K562 (cell line): ENCODE data around the gene RASSF7. TPM values are rescaled to one million over a fixed set of nuclear protein-coding genes. Genes with fewer than 3 reads are reported as not detected.

Source experiments
- ARID1B ChIP-seq: fragments of 450-650 bp; IDR thresholded peaks from 2 replicates; pipeline ENCODE4 v1.6.1; 2016; ENCODE audit warnings: antibody characterized with exemption, mild to moderate bottlenecking, inconsistent platforms
- ATF7 ChIP-seq: fragments of 450-650 bp; IDR thresholded peaks from 2 replicates; pipeline ENCODE4 v1.7.1; 2014; ENCODE audit warnings: mild to moderate bottlenecking, moderate library complexity
- BACH1 ChIP-seq: fragments of 200-800 bp; sonication (Bioruptor generic); IDR thresholded peaks from 2 replicates; pipeline ENCODE4 v1.6.1; 2016; ENCODE audit warnings: missing genetic modification characterization, missing compliant biosample characterization
- CREB1 ChIP-seq, 2 experiments: sonication (generic) in 1 of 2; formaldehyde crosslinking in 1 of 2; IDR thresholded peaks; 2 replicates each; pipeline versions ENCODE4 v1.6.1 to v1.8.0; 2012 to 2022; ENCODE audit warnings: inconsistent platforms in 1 of 2, mild to moderate bottlenecking in 1 of 2, missing genetic modification reagents in 1 of 2, moderate library complexity in 1 of 2
- ETV5 ChIP-seq: sonication (generic); formaldehyde crosslinking; IDR thresholded peaks from 2 replicates; pipeline ENCODE4 v1.4.0; 2020; ENCODE audit warnings: low read depth, mild to moderate bottlenecking, missing genetic modification reagents
- IRF9 ChIP-seq: fragments of 450-650 bp; IDR thresholded peaks from 2 replicates; pipeline ENCODE4 v1.6.1; 2016; ENCODE audit warnings: missing biosample characterization, missing genetic modification characterization
- MCM5 ChIP-seq: fragments of 450-650 bp; IDR thresholded peaks from 2 replicates; pipeline ENCODE4 v1.6.1; 2016; ENCODE audit warnings: low read depth
- MEIS2 ChIP-seq: fragments of 450-650 bp; IDR thresholded peaks from 2 replicates; pipeline ENCODE4 v1.6.1; 2014; ENCODE audit warnings: mild to moderate bottlenecking; ENCODE audit not compliant: partially characterized antibody
- NFATC3 ChIP-seq: fragments of 450-650 bp; IDR thresholded peaks from 2 replicates; pipeline ENCODE4 v1.6.1; 2017; ENCODE audit warnings: mild to moderate bottlenecking
- RAD51 ChIP-seq: fragments of 450-650 bp; IDR thresholded peaks from 2 replicates; pipeline ENCODE4 v1.7.1; 2016; ENCODE audit warnings: low read depth, mild to moderate bottlenecking, borderline replicate concordance
- TBP ChIP-seq: optimal IDR thresholded peaks from 2 replicates; pipeline ENCODE3; 2011; ENCODE audit warnings: low read depth, low read length, improper control_type of control experiment
- THAP7 ChIP-seq: fragments of 250-450 bp; sonication (Bioruptor Pico); IDR thresholded peaks from 2 replicates; pipeline ENCODE4 v1.5.0; 2021
- YBX1 ChIP-seq: fragments of 450-650 bp; IDR thresholded peaks from 2 replicates; pipeline ENCODE4 v1.7.1; 2016; ENCODE audit warnings: mild to moderate bottlenecking
- ZBTB7A ChIP-seq: IDR thresholded peaks from 2 replicates; pipeline ENCODE4 v1.6.1; 2011; ENCODE audit warnings: low read depth, mild to moderate bottlenecking, low read length, moderate library complexity, borderline replicate concordance; ENCODE audit not compliant: control insufficient read depth
- ZFP91 ChIP-seq: sonication (generic); formaldehyde crosslinking; IDR thresholded peaks from 2 replicates; pipeline ENCODE4 v1.8.0; 2022; ENCODE audit warnings: mild to moderate bottlenecking, missing genetic modification reagents
- ZNF263 ChIP-seq: sonication (generic); formaldehyde crosslinking; IDR thresholded peaks from 2 replicates; pipeline ENCODE4 v1.8.0; 2022; ENCODE audit warnings: mild to moderate bottlenecking, missing genetic modification reagents, borderline replicate concordance
- ZNF436 ChIP-seq: fragments of 250-450, 450-650 bp; sonication (Bioruptor Pico); formaldehyde crosslinking; IDR thresholded peaks from 2 replicates; pipeline ENCODE4 v1.7.0; 2020; ENCODE audit warnings: mild to moderate bottlenecking
- ZNF561 ChIP-seq: fragments of 450-650 bp; formaldehyde crosslinking; conservative IDR thresholded peaks from 2 replicates; pipeline ENCODE4 v1.4.0; 2020; ENCODE audit warnings: mild to moderate bottlenecking, moderate library complexity
- ZNF589 ChIP-seq: fragments of 200-800 bp; sonication (Bioruptor generic); IDR thresholded peaks from 2 replicates; pipeline ENCODE4 v1.6.1; 2016; ENCODE audit warnings: low read depth, missing genetic modification characterization, missing compliant biosample characterization
- ZNF766 ChIP-seq: fragments of 200-800 bp; sonication (Bioruptor generic); conservative IDR thresholded peaks from 2 replicates; pipeline ENCODE4 v1.6.1; 2016; ENCODE audit warnings: missing genetic modification characterization, missing compliant biosample characterization
- polyA plus RNA-seq, 8 experiments: library from polyadenylated mRNA; depleted of rRNA in 4 of 8; stranded (reverse) in 5 of 8; unstranded in 3 of 8; fragments of >200 nt; fragmentation: Nextera tagmentation in 2 of 8; fragmentation: Illumina TruSeq in 1 of 8; extraction: Ambion mirVana in 2 of 8; extraction: Trizol in 1 of 8; gene quantifications; 2 replicates each; pipeline versions ENCODE4 v1.2.1 to v1.2.3, GENCODE V29; 2011 to 2014; ENCODE audit warnings: inconsistent platforms in 1 of 8, missing spikeins in 1 of 8
- total RNA-seq, 7 experiments: library from RNA; depleted of rRNA in 6 of 7; stranded (reverse); fragments of >200 nt in 6 of 7; fragmentation: Illumina TruSeq in 2 of 7; extraction: Trizol in 2 of 7; gene quantifications; 2 replicates each; pipeline versions ENCODE4 v1.2.1 to v1.2.3, GENCODE V29; 2011 to 2021; ENCODE audit warnings: low replicate concordance in 1 of 7
- TF ChIP-seq, protein P1 (sequence below): sonication (generic); formaldehyde crosslinking; IDR thresholded peaks from 2 replicates; pipeline ENCODE4 v1.8.0; 2022; ENCODE audit warnings: missing genetic modification reagents, mild to moderate bottlenecking, borderline replicate concordance

Gene RASSF7
- total and polyA plus RNA-seq, 9 of the 15 experiments (the other 6 are each of a cell fraction or from before 2014, with no cell fraction given) = 0.41 to 45.2 (median 18.6) TPM

DNA sequence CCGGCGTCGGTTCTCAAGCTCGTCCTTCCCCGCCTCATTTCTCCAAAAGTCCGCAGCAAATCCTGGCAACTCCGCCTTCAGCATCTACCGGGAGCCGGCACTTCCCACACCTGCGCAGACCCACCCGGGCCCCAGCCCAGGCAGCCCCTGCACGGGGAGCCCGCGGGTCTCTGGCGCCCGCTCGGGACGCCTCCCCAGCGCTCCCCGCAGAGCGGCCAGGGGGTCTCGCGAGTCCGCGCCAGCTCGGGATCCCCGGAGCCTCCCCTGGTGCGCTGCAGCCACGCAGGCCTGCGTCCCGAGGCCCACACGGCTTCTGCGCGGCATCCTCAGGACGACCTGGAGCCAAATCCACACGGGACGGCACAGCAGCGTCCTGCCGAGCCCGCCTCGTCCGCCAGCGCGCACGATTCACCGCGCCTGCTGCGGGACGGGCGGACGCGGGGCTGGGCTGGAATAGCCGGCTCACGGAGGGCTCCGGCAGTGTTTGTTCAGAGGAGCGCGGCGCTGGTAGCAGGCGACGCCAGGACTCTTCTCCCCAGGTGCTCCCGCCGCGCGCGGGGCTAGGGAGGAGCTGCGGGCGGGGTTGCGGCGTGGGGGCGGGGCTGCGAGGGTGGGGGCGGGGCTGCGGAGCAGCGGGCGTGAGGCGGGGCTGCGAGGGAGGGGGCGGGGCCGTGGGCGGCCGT lies 14.7 kb downstream of the RASSF7 start (continued):
- TF ChIP-seq ETV5 (CRISPR knock-in tag) (no peak), YBX1 (no peak), IRF9 (tag) (no peak), RAD51 (no peak), TBP (no peak), THAP7 (no peak), ZBTB7A (peak; percentile 22; the same call in 1 of the 2 replicates), ZNF766 (no peak), ZNF263 (CRISPR knock-in tag) (peak; percentile 92), BACH1 (tag) (no peak), ZNF561 (CRISPR knock-in tag) (no peak), MEIS2 (no peak), ZNF589 (CRISPR knock-in tag) (no peak), ZNF436 (CRISPR knock-in tag) (no peak), MCM5 (no peak), ARID1B (no peak), ATF7 (no peak), CREB1 (IDR thresholded peaks at IDR 0.05) (no peak), CREB1 (CRISPR knock-in tag; IDR thresholded peaks at IDR 0.05) (no peak), NFATC3 (no peak), ZFP91 (CRISPR knock-in tag) (no peak)
- TF ChIP-seq, protein P1, sequence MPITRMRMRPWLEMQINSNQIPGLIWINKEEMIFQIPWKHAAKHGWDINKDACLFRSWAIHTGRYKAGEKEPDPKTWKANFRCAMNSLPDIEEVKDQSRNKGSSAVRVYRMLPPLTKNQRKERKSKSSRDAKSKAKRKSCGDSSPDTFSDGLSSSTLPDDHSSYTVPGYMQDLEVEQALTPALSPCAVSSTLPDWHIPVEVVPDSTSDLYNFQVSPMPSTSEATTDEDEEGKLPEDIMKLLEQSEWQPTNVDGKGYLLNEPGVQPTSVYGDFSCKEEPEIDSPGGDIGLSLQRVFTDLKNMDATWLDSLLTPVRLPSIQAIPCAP (CRISPR knock-in tag) = no peak
